SKM-1 treated with dmso at 0.1 percent for 144 hours (cell line): ENCODE measurements around the gene PRKG2.

ENCODE experiments used
- DNase-seq: peaks from one replicate; lab custom pipeline; 2025; ENCODE audit not compliant: unreplicated experiment; lab: John Stamatoyannopoulos, UW

The PRKG2 gene

DNA sequence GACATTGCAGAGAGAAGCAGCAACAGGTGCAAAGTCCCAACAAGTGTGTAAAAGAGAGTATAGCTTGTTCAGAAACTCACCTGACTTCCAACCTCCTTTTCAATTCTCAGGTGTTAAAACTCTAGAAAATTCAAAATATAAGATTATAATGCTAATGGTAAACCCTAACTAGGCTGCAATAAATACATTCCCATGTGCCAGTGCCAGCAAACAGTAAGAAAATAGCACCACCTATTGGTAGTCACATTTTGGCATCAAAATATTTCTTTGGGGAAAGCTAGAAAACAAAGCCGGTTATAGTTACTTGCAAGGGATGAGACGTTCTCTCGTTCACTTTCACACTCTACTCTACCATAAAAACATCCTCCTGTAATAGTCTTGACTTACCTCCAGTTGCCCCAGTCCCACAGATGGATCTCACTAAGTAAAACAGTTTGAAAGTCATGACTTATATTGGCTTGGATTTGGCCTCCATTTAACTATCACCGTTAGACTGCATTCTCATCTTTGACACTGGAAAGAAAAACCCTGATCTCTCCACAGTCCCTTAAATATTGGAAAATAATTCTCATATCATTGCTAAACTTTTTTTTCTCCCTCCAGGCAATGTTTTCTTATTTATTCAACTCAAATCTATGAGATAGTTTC is 174.9 kb downstream of the PRKG2 start:
- DNase-seq, result peak; percentile 20

- peak; percentile 67 for DNase-seq
These were observed 175.6 kb downstream of the PRKG2 start for GRCh38 chr4:81039351-81039972.

GRCh38 chr4:81038636-81039350 is 176.2 kb downstream of the PRKG2 start:
- no peak for DNase-seq
